D341Med (cell line): ENCODE data around the gene TMEM92.

Experiments used
- DNase-seq: peaks from one replicate; pipeline ENCODE4 v3.0.0; 2012; ENCODE audit warnings: low spot score

The TMEM92 gene

GRCh38 chr17:50328363-50329325, 54.4 kb downstream of the TMEM92 start:
- no peak for DNase-seq

- no peak for DNase-seq
These were observed 55.5 kb downstream of the TMEM92 start for GRCh38 chr17:50329716-50330115.

GRCh38 chr17:50330151-50330775, 56.0 kb downstream of the TMEM92 start:
- DNase-seq, result no peak
